Transverse colon (tissue), 4 donors: ENCODE results near the gene GPS1. TPM values are rescaled to one million over a fixed set of nuclear protein-coding genes. Genes with fewer than 3 reads are reported as not detected.

Experiments used
- DNase-seq: peaks from one replicate; pipeline ENCODE4 v3.0.0-alpha.2; 2019
- H3K27ac ChIP-seq, 4 donors: fragments of 200-600 bp; sonication (generic); 2 replicates each; pipeline ENCODE4 v1.5.1; 2016 to 2018; ENCODE audit warnings: inconsistent platforms in 4 of 4
- H3K27me3 ChIP-seq: fragments of 200-600 bp; sonication (generic); 2 replicates; pipeline ENCODE4 v1.5.1; 2017; ENCODE audit warnings: inconsistent platforms
- H3K36me3 ChIP-seq, 4 donors: fragments of 200-600 bp; sonication (generic); 2 replicates each; pipeline ENCODE4 v1.5.1; 2017 to 2019; ENCODE audit warnings: inconsistent platforms in 4 of 4
- H3K4me1 ChIP-seq, 4 donors: fragments of 200-600 bp; sonication (generic); 2 replicates each; pipeline ENCODE4 v1.5.1; 2017 to 2020; ENCODE audit warnings: inconsistent platforms in 4 of 4
- H3K4me3 ChIP-seq, 4 donors: fragments of 200-600 bp; sonication (generic); 1 replicate in 1 of 4; 2 replicates in 3 of 4; pipeline versions ENCODE4 v1.5.1 to v1.6.1; 2017 to 2019; ENCODE audit warnings: inconsistent platforms in 4 of 4
- H3K9me3 ChIP-seq, 2 donors: fragments of 200-600 bp; sonication (generic); 2 replicates each; pipeline ENCODE4 v1.5.1; 2017 to 2019; ENCODE audit warnings: inconsistent platforms in 2 of 2
- CTCF ChIP-seq, 5 experiments: fragments of 200-600 bp in 3 of 5; fragments of 450-650 bp in 2 of 5; sonication (generic) in 3 of 5; IDR thresholded peaks; 1 replicate in 2 of 5; 2 replicates in 3 of 5; pipeline ENCODE4 v1.5.1; 2016 to 2017; ENCODE audit warnings: antibody characterized with exemption in 5 of 5, inconsistent platforms in 3 of 5, mild to moderate bottlenecking in 2 of 5, moderate library complexity in 1 of 5
- EP300 ChIP-seq: sonication (generic); formaldehyde crosslinking; IDR thresholded peaks from one replicate; pipeline ENCODE4 v1.6.1; 2017; ENCODE audit warnings: antibody characterized with exemption, low read depth
- POLR2A ChIP-seq: fragments of 450-650 bp; IDR thresholded peaks from one replicate; pipeline ENCODE4 v1.6.1; 2016; ENCODE audit warnings: antibody characterized with exemption, mild to moderate bottlenecking, moderate library complexity
- POLR2AphosphoS5 ChIP-seq, 3 donors: sonication (generic); formaldehyde crosslinking; IDR thresholded peaks; one replicate each; pipeline ENCODE4 v1.6.1; 2016; ENCODE audit warnings: antibody characterized with exemption in 3 of 3
- WGBS, 2 donors: methylation state at CpG; one replicate each; pipeline ENCODE4 v1.1.5; 2018; ENCODE audit warnings: low coverage in 1 of 2; 5-methylcytosine and 5-hydroxymethylcytosine counted together
- in situ Hi-C, 4 donors: fragments of 200-750 bp; cut with MboI; loops; one replicate each; pipeline versions ENCODE4 v1.15.0 to v1.15.1; 2017; ENCODE audit warnings: low sequenced_read_pairs in 3 of 4, low pct_ligation_motif_present in 1 of 4, low pct_unique_long_range_greater_than_20kb in 1 of 4
- intact Hi-C: fragments of 100-400 bp; cut with DNase I; formaldehyde crosslinking; loops from one replicate; pipeline ENCODE4 v1.15.1; 2023; ENCODE audit warnings: low total_unique reads
- total RNA-seq, 4 donors: library from RNA; depleted of rRNA; stranded (reverse); fragments of >200 nt; gene quantifications; one replicate each; pipeline ENCODE4 v1.1.0, GENCODE V29; 2016

GPS1 gene
- total RNA-seq, 4 donors from 2014 or later = 42.0 to 160 (median 85.5) TPM

- Histone ChIP-seq H3K36me3 (no peaks in the 10 kb centered on the region), H3K4me3 (no peak overlapping the region), H3K27ac (no peak overlapping the region), H3K27me3 (no peaks in the 10 kb centered on the region), H3K9me3 (no peaks in the 10 kb centered on the region), H3K4me1 (peaks cover under 1 to 14% (median 6%) of the 10 kb centered on the region in 4 donors)
- TF ChIP-seq POLR2AphosphoS5 (IDR thresholded peaks at IDR 0.05) (no peak), POLR2A (no peak)
- intact Hi-C loops = no loop called here
- no peak for DNase-seq
- in situ Hi-C loops = no loop called here
- 85% methylated on average over 27 of the region's 30 CpGs; no CpG with 5 or more reads in 1 of the 2 donors for WGBS, 2 donors
These were observed 45.9 kb upstream of the GPS1 start for GRCh38 chr17:82005701-82006348.

GRCh38 chr17:82006468-82007227, 45.0 kb upstream of the GPS1 start:
- Histone ChIP-seq H3K9me3 (no peaks in the 10 kb centered on the region), H3K36me3 (no peaks in the 10 kb centered on the region), H3K4me3 (no peak overlapping the region), H3K4me1 (peaks cover 0 to 13% (median 5%) of the 10 kb centered on the region in 4 donors), H3K27ac (no peak overlapping the region), H3K27me3 (no peaks in the 10 kb centered on the region)
- in situ Hi-C loops = no loop called here
- intact Hi-C loops = no loop called here
- 40 to 79% methylated on average over 1 to 24 of the region's 24 CpGs for WGBS, 2 donors
- no peak for DNase-seq
- TF ChIP-seq CTCF (IDR thresholded peaks at IDR 0.05) = no peak
- TF ChIP-seq POLR2AphosphoS5 (IDR thresholded peaks at IDR 0.05) = no peak
- no peak for TF ChIP-seq POLR2A
- no peak for TF ChIP-seq EP300

GRCh38 chr17:82007228-82007494, 44.5 kb upstream of the GPS1 start:
- intact Hi-C loops = no loop called here

GRCh38 chr17:82007495-82008257, 44.0 kb upstream of the GPS1 start:
- Histone ChIP-seq H3K4me1 (peaks cover 0 to 13% (median 5%) of the 10 kb centered on the region in 4 donors), H3K4me3 (no peak overlapping the region), H3K9me3 (no peaks in the 10 kb centered on the region), H3K36me3 (no peaks in the 10 kb centered on the region), H3K27me3 (no peaks in the 10 kb centered on the region), H3K27ac (no peak overlapping the region)
- no peak for DNase-seq
- TF ChIP-seq EP300 (no peak), CTCF (IDR thresholded peaks at IDR 0.05) (no peak), POLR2AphosphoS5 (IDR thresholded peaks at IDR 0.05) (no peak), POLR2A (no peak)
- in situ Hi-C loops = no loop called here
- intact Hi-C loops = no loop called here
- 85% methylated on average over 26 of the region's 30 CpGs; no CpG with 5 or more reads in 1 of the 2 donors for WGBS, 2 donors

More at GRCh38 chr17:82007228-82007494, 44.5 kb upstream of the GPS1 start:
- in situ Hi-C loops = no loop called here
- Histone ChIP-seq H3K4me3 (no peak overlapping the region), H3K27me3 (no peaks in the 10 kb centered on the region), H3K9me3 (no peaks in the 10 kb centered on the region), H3K36me3 (no peaks in the 10 kb centered on the region), H3K4me1 (peaks cover 0 to 13% (median 5%) of the 10 kb centered on the region in 4 donors), H3K27ac (no peak overlapping the region)
- DNase-seq = no peak
- whole genome bisulfite sequencing, 2 donors = 90% methylated on average over 6 of the region's 6 CpGs; no CpG with 5 or more reads in 1 of the 2 donors
- TF ChIP-seq CTCF (IDR thresholded peaks at IDR 0.05) (no peak), POLR2A (no peak), EP300 (no peak), POLR2AphosphoS5 (IDR thresholded peaks at IDR 0.05) (no peak)
